NCI-H510A (cell line): ENCODE data around the gene TUFM.
A peak's percentile ranks its signal among the peaks of the same experiment; 100 is the strongest.
"Not testable (repeated sequence)": the region's sequence is repeated elsewhere in the genome, so short reads cannot be mapped to it uniquely, and the experiment has no call there.

Source experiments
- DNase-seq: peaks from one replicate; lab custom pipeline; 2025; lab: John Stamatoyannopoulos, UW

Gene TUFM

GRCh38 chr16:28838558-28838918, 7.6 kb downstream of the TUFM start:
- DNase-seq: no peak

DNA sequence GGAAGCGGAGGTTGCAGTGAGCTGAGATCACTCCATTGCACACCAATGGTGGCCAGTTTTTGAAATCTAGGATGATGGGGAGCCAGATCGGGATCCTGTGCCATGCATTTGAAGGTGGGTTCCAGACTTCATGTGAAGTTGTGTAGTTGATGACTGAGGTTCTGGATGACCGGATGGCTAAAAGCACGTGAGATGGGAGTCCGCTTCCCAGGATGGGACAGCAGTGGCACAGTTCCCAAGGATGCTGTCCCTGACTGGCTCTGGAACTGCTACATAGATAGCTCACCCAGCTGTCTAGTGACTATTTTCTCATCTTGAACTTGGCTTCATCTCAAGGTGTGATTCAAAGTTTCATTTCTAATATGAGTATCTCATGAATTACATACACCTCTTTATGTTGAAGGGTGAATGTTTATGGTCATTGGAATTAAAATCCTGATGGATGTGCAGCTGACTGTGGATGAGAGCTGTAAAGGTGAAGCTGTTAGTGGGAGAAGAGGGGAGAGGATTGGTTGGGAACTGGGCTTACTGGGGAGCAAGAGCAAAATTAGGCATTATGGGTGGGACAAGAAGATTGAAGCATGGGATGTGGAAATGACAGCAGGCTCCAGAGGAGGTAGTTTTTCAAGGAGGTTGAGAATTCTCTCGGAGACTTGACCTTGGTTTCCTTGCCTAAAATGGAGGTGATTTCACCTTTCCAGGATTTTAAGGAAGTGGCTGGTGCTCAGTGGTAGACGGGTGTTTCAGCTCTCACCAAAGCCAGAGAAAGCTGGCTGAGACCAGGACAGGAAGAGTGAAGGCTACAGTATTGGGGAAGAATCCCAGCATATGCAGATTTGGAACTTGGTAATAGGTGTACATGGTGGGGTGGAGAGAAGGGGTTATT, 8.2 kb downstream of the TUFM start:
- no peak for DNase-seq

GRCh38 chr16:28836761-28837064, 9.4 kb downstream of the TUFM start:
- DNase-seq: no peak

DNA sequence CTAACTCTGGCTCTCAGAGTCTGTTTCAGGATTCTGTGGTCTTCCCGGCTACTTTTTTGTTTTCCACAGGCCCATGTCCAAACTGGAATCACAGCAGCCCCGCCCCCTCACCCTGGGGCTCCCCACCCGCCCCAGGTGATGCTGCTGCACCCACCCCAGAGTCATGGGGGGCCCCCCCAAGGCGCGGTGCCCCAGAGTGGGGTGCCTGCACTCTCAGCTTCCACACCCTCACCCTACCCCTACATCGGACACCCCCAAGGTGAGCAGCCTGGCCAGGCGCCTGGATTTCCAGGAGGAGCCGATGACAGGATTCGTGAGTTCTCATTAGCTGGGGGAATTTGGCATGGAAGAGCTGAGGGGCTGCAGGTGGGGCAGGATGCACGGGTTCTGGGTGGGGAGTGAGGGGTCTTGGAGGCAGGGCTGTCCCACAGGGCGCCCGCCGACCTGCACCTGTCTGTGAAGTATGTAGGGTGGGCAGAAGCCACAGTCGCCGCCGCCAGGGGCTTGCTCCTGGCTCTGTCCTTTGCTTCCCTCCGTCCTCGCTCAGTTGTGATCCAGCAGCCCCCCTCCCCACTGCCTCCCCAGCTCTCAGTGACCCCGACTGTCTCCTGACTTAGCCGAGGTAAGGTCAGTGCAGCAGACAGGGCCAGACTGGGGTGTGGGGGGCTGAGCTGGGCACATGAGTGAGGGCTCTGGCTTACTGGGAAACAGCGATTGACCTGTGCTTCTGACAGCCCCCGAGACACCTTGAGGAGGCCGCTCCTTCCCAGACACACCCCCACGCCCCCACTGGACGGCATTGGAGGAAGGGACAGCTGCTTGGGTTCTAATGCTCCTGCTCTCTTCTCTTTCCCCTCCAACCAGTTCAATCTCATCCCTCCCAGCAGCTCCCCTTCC, 10.0 kb downstream of the TUFM start:
- no peak for DNase-seq

DNA sequence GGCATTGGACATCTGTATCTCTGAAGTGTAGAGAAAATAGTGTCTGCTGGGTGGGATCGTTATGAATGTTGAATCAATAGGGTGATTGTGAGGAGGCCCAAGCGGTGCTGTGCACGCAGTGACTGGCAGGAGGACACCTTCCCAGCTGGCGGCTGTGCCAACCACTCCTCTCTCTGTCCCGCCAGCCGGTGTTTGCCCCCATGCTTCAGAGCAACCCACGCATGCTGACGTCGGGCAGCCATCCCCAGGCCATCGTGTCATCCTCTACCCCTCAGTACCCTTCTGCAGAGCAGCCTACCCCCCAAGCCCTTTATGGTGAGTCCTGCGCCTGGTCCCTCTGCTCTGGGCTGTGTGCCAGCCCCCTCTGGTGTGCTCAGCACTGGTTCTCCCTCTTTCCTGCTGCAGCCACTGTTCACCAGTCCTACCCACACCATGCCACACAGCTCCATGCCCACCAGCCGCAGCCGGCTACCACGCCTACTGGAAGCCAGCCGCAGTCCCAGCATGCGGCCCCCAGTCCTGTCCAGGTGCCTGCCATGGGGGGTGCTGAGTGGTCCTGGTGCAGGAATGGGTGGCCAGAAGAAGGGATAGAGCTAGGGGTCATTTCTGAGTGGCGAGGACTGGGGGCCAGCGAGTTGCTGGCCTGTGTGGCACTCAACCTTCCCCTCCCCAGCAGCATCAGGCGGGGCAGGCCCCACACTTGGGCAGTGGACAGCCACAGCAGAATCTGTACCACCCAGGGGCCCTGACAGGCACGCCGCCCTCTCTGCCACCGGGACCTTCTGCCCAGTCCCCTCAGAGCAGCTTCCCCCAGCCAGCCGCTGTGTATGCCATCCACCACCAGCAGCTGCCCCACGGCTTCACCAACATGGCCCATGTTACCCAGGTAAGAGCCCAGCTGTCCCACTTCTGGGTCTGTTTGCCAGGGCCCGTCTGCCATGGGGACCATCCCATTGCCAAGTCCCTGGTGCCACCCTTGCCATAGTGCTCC, 11.0 kb downstream of the TUFM start:
- DNase-seq: no peak

DNA sequence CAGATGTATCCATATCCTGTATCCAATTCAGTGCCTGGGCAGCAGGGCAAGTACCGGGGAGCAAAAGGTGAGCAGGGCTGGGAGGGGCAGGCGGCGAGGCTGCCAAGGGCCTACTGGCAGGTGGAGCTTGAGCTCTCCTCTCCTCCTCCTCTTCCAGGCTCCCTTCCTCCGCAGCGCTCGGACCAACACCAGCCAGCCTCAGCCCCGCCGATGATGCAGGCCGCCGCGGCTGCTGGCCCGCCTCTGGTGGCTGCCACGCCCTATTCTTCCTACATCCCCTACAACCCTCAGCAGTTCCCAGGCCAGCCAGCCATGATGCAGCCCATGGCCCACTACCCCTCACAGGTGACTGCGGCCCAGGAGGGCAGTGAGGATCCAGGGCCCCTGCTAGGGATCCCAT, 11.8 kb downstream of the TUFM start:
- no peak for DNase-seq

GRCh38 chr16:28830531-28830930, 15.6 kb downstream of the TUFM start:
- DNase-seq: no peak

DNA sequence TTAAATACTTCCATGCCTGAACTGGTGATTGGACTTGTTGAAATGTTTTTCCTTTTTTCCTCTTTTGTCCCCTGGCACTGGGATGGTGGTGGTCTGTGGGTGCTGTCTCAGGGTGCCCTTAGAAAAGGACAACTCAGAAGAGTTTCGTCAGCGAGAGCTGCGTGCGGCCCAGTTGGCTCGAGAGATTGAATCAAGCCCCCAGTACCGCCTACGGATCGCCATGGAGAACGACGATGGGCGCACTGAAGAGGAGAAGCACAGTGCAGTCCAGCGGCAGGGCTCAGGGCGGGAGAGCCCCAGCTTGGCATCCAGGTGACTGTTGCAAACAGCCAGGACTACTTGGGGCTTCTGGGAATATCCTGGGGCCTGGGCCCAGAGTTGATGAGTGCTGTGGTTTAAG, 16.4 kb downstream of the TUFM start:
- no peak for DNase-seq

- DNase-seq: no peak
Observed at GRCh38 chr16:28826141-28826540, 20.0 kb downstream of the TUFM start.

- no peak for DNase-seq
Observed at GRCh38 chr16:28824717-28824973, 21.5 kb downstream of the TUFM start.

DNA sequence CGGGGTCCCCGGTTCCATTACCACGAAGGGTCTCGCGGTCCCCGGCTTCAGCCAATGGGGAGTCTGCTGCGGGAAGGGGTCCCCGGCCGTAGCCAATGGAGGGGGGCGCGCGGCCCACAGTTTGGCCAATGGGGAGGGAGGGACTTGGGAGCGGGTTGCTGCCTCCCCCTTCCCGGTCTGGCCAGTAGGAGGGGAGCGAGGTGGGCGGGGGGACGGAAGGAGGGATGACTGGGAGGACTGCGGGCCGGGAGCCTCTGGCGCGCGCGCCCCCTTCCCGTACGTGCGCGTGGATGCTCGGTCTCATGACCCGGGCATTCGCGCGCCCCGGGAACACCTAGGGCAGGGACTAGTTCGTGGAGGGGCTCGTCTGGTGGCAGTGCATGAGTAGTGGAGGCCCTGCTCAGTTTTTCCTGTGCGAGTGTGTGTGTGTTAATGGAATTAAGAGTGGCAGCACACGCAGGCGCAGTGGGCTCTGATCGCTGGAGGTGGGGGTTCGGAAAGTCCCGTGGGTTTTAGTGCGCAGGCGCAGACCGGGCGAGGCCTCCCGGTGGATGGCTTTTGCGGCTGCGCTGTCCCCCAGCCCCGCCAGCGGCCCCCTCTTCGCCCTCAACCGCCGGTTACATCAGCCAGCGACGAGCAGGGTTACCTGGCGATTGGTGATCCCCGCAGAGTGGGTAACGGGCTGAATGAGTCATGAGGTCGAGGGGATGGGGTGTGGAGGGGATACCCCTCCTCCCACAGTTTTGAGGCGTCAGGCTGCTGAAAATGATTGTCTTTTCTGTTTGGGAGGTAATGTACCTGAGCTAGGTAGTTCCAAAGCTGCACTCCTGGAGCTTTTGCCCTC, 22.1 kb downstream of the TUFM start:
- peak; percentile 98 for DNase-seq

- DNase-seq: peak; percentile 31
Observed at GRCh38 chr16:28823291-28823872, 22.8 kb downstream of the TUFM start.

DNA sequence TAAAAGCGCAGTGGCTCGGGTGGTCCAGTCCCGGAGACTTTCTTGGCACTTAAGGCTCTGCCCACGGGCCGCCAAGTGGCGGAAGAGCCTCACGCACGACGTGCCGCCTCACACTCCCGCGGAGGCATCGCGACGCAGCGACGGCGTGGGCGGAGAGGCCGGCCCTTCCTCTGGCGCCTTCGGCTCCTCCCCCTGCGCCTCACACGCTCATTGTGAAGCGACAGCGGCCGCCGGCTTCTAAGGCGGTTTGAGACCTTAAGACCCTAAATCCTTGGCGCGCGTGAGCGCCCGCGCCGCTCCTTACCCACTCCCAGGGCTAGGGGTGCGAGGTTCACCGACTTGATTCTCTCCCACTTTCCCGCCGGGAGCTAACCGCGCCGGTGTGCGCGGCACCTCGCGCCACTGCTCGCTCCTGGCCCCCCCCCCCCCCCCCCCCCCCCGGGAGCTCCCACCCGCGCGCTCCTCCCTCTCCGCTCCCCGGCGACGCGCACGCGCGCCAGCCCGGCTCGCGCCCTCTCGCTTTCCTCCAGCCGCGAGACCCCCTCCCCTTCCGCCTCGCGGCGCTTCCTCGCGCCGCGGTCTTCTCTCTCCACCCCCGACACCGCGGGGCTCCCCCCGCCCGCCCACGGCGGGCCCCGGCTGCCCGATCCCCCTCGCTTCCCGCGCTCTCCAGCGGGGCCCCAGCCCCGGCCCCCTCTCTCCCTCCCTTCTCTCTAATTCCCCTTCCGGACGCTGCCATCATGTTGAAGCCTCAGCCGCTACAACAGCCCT, 23.4 kb downstream of the TUFM start, which contains the start of gene ATXN2L:
Gene ATXN2L (plus strand): TSS at position 480 of the 771 bp plus-strand sequence. CDS start 261 bp downstream, at position 741.
- peak; percentile 97 for DNase-seq

DNA sequence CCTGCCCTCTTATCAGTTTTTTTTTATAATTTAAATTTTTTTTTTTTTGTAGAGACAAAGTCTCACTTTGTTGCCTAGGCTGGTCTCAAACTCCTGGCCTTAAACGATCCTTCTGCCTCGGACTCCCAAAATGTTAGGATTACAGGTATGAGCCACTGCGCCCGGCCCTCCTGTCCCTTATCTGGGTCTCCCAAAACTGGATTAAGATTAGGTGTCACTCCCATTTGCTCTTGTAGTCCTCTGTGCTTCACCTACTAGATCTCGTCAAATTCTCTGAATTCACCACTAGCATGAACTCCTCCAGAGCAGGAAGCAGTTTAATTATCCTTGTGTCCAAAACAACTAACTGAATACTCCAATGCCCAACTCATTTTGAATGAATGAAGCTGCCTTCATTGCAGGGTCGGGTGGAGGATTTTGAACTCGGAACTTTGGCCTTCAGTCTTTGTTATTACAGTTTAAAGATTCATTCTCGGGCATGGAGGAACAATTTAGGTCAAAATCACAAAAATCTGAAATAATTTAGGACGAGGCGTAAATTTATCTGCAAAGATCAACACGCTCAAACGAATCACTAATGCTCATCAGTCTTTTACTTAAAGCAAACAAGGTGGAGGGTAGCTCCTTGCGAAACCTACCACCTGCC, 24.2 kb downstream of the TUFM start:
- no peak for DNase-seq

GRCh38 chr16:28820546-28820945, 25.6 kb downstream of the TUFM start:
- not testable (repeated sequence) for DNase-seq

DNA sequence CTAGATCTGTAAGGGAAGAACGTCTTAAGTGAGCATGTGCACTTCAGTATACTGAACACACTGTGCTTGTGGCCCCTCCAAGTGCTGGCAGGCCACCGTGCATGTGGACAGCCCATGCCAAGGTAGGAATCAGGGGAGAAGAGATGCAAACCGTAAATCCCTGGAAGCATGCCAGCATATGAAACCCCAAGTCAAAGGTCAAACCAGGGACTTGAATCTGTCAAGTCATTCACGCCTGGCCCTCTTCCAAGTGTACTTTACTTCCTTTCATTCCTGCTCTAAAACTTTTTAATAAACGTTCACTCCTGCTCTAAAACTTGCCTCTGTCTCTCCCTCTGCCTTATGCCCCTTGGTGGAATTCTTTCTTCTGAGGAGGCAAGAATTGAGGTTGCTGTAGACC, 26.1 kb downstream of the TUFM start:
- DNase-seq: no peak

GRCh38 chr16:28807445-28808120, 38.6 kb downstream of the TUFM start:
- DNase-seq: not testable (repeated sequence)

DNA sequence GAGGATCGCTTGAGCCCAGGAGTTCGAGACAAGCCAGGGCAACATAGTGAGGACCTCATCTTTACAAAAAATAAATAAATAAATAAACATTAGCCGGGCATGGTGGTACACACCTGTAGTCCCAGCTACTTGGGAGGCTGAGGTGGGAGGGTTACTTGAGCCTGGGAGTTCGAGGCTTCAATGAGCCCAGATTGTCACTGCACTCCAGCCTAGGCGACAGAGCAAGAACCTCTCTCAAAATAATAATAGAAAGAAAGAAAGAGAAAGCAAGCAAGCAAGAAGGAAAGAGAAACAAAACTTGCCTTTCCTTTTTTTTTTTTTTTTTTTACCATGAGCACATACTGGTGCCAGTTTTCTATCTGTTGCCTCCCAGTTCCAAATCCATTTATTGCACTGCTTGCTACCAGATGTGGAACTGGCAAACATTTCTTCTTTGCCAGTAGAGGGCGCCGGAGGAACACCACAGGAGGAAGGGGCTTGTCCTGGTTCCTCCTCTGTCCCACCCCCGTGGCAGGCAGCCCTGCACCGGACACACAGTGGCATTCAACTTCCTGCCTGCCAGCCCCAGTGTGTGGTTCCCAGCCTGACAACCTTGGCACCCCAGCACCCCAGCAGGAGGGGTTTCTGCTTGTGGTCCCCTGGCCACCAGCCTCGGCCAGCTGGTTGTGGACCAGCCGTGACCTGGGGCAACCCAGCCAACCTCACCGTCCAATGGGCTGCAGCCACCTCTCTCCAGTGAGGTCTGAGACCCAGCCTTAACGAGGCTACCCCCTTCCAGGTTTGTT, 43.7 kb downstream of the TUFM start:
- not testable (repeated sequence) for DNase-seq
